AG04449 (cell line): Measurements from ENCODE around the gene FILIP1L.

Source experiments
- CTCF ChIA-PET: fragments of 350-600 bp; formaldehyde crosslinking; extraction: SDS; loops from one replicate; lab custom pipeline; 2021; ENCODE audit warnings: antibody characterized with exemption; lab: Yijun Ruan, JAX
- POLR2A ChIA-PET: fragments of 400-600, 350-600 bp; formaldehyde crosslinking; extraction: SDS; loops from one replicate; lab custom pipeline; 2020; ENCODE audit warnings: antibody characterized with exemption, inconsistent platforms; lab: Yijun Ruan, JAX
- DNase-seq: peaks from one replicate; pipeline ENCODE4 v3.0.0-alpha.2; 2010; ENCODE audit warnings: low read depth, low spot score
- H3K4me3 ChIP-seq: 2 replicates; pipeline ENCODE4 v1.5.1; 2011; ENCODE audit warnings: low read depth, mild to moderate bottlenecking, control low read depth, low read length
- CTCF ChIP-seq: IDR thresholded peaks from one replicate; pipeline ENCODE4 v1.5.1; 2011; ENCODE audit warnings: mild to moderate bottlenecking, moderate library complexity, low read length, control low read depth, inconsistent platforms; ENCODE audit not compliant: insufficient read depth; ENCODE audit errors: missing control alignments

FILIP1L gene

GRCh38 chr3:99918715-99919114 is 195.6 kb downstream of the FILIP1L start:
- CTCF ChIA-PET = interaction anchor here (1.0 kb wide), 1 partner anchor 75 kb away, joined by 3 read pairs; no protein-coding TSS in a partner anchor
- no peak for TF ChIP-seq CTCF
- POLR2A ChIA-PET = no interaction called here
- no peak overlapping the region for H3K4me3 ChIP-seq
- DNase-seq = no peak

GRCh38 chr3:99915906-99916432 is 198.3 kb downstream of the FILIP1L start:
- ChIA-PET CTCF (no interaction called here), POLR2A (no interaction called here)

DNA sequence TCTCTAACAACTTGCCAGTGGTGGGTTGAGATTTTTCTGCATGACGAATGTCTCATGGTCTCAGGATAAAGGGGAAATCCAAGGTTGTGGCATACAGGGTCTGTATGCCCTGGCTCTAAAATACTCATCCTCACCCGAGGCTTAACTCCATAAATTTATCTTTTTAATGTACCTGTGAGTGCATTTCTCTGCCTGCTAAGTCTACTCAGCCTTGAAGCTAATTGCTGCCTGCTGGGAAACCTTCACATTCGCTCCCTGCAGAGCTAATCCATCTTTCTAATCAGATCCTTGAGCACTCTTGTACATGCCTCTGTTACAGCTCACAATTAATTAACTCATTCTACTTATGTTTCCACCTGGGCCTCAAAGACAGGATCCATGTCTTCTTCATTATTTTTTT is 202.9 kb downstream of the FILIP1L start:
- H3K4me3 ChIP-seq = no peak overlapping the region
- ChIA-PET CTCF (no interaction called here), POLR2A (no interaction called here)
- no peak for DNase-seq
- no peak for TF ChIP-seq CTCF

More at GRCh38 chr3:99915906-99916432, 198.3 kb downstream of the FILIP1L start:
- TF ChIP-seq CTCF = no peak
- no peak overlapping the region for H3K4me3 ChIP-seq
- DNase-seq = no peak

DNA sequence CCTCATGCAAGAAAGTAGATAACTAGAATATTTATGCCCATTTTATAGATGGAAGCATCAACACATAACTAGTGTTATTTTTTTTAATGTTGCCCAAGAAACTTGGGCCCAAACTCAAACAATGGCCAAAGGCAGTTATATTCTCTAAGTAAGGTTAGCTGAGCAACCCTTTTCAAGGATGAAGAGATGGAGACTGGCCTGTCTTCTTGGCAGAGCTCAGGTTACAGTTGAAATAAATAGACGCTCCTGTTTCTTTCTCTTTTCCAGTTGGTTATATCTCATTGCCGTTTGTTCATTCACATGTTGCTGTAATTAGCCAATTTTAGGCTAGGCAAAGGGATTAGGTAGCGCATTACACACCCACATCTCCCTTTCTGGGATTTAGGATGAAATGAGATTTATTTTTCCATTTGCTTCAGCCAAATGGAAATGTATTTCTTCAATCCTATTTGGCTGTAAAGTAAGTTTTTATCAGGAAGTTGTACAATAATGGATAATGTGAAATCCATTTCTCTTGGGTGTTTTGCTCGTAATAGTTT is 203.5 kb downstream of the FILIP1L start:
- POLR2A ChIA-PET = no interaction called here
- CTCF ChIA-PET = no interaction called here
- no peak for TF ChIP-seq CTCF
- H3K4me3 ChIP-seq = no peak overlapping the region
- DNase-seq = no peak

GRCh38 chr3:99909714-99910495 is 204.4 kb downstream of the FILIP1L start:
- CTCF ChIA-PET = no interaction called here
- no peak overlapping the region for H3K4me3 ChIP-seq
- no peak for TF ChIP-seq CTCF
- no peak for DNase-seq
- POLR2A ChIA-PET = no interaction called here

GRCh38 chr3:99907959-99908544 is 206.2 kb downstream of the FILIP1L start:
- POLR2A ChIA-PET = no interaction called here
- CTCF ChIA-PET = interaction anchor here (1.5 kb wide), 1 partner anchor 30 kb away, joined by 3 read pairs; no protein-coding TSS in a partner anchor
- no peak for TF ChIP-seq CTCF
- DNase-seq = no peak
- H3K4me3 ChIP-seq = no peak overlapping the region
